ENCODE measurements around the gene BTNL2. TPM values are rescaled to one million over a fixed set of nuclear protein-coding genes. Genes with fewer than 3 reads are reported as not detected.

Gene BTNL2
- total and polyA plus RNA-seq, 2 experiments from 2014 or later: not detected

GRCh38 chr6:32426338-32426737 is 19.4 kb upstream of the BTNL2 start:
- Histone ChIP-seq H3K27me3 (replicated peaks; ENCODE audit: insufficient read depth) (peaks cover 6% of the 10 kb centered on the region; the same call in 1 of the 2 replicates), H2AFZ (no peak overlapping the region), H3K9me3 (ENCODE audit: low read depth) (no peaks in the 10 kb centered on the region), H3K27ac (no peak overlapping the region), H3K4me1 (ENCODE audit: insufficient read depth) (no peaks in the 10 kb centered on the region), H3K9me2 (ENCODE audit: insufficient read depth) (no peaks in the 10 kb centered on the region), H3K79me2 (ENCODE audit: insufficient read depth) (no peaks in the 10 kb centered on the region), H3K36me3 (ENCODE audit: low read depth) (no peaks in the 10 kb centered on the region), H3F3A (ENCODE audit: insufficient read depth) (no peaks in the 10 kb centered on the region), H3K9ac (no peak overlapping the region), H3K4me3 (no peak overlapping the region), H4K20me1 (ENCODE audit: insufficient read depth) (no peaks in the 10 kb centered on the region), H3K4me2 (ENCODE audit: unreplicated experiment) (no peak overlapping the region)
- TF ChIP-seq EZH2 (IDR thresholded peaks at IDR 0.05; ENCODE audit: insufficient read depth, poor library complexity, severe bottlenecking) (no peak), EZH2phosphoT487 (IDR thresholded peaks at IDR 0.05; ENCODE audit: insufficient read depth, low read depth) (no peak)
- 41 to 54% methylated on average over 4 of the region's 4 CpGs for WGBS, 2 experiments (ENCODE audit: low coverage in 1 of 2, low lambda C conversion rate in 2 of 2, missing lambda C conversion rate in 2 of 2)
- in situ Hi-C loops (cut with MboI): no loop called here
- no peak for DNase-seq

GRCh38 chr6:32424589-32425300 is 17.8 kb upstream of the BTNL2 start:
- peak; percentile 27 for DNase-seq
- Histone ChIP-seq H3K9ac (no peak overlapping the region), H3K4me3 (no peak overlapping the region), H3K4me1 (ENCODE audit: insufficient read depth) (no peaks in the 10 kb centered on the region), H3K9me2 (ENCODE audit: insufficient read depth) (no peaks in the 10 kb centered on the region), H3K4me2 (ENCODE audit: unreplicated experiment) (no peak overlapping the region), H3K79me2 (ENCODE audit: insufficient read depth) (no peaks in the 10 kb centered on the region), H3F3A (ENCODE audit: insufficient read depth) (no peaks in the 10 kb centered on the region), H3K36me3 (ENCODE audit: low read depth) (no peaks in the 10 kb centered on the region), H4K20me1 (ENCODE audit: insufficient read depth) (no peaks in the 10 kb centered on the region), H3K27me3 (replicated peaks; ENCODE audit: insufficient read depth) (peaks cover 19% of the 10 kb centered on the region; the same call in 1 of the 2 replicates), H2AFZ (no peak overlapping the region), H3K9me3 (ENCODE audit: low read depth) (no peaks in the 10 kb centered on the region), H3K27ac (no peak overlapping the region)
- in situ Hi-C loops (cut with MboI): loop anchor here (25.0 kb wide), 1 partner anchor 187 kb away; no protein-coding TSS in a partner anchor
- WGBS, 2 experiments (ENCODE audit: low coverage in 1 of 2, low lambda C conversion rate in 2 of 2, missing lambda C conversion rate in 2 of 2): 92 to 97% methylated on average over 3 of the region's 3 CpGs
- TF ChIP-seq EZH2phosphoT487 (IDR thresholded peaks at IDR 0.05; ENCODE audit: insufficient read depth, low read depth) (no peak), EZH2 (IDR thresholded peaks at IDR 0.05; ENCODE audit: insufficient read depth, poor library complexity, severe bottlenecking) (no peak)

GRCh38 chr6:32416036-32416435 is 9.1 kb upstream of the BTNL2 start:
- Histone ChIP-seq H2AFZ (peak overlapping the region; percentile 60; the same call in 1 of the 2 replicates), H4K20me1 (ENCODE audit: insufficient read depth) (no peaks in the 10 kb centered on the region), H3K4me2 (ENCODE audit: unreplicated experiment) (peak overlapping the region; percentile 67), H3K9me2 (ENCODE audit: insufficient read depth) (no peaks in the 10 kb centered on the region), H3K27me3 (replicated peaks; ENCODE audit: insufficient read depth) (peaks cover 51% of the 10 kb centered on the region), H3K79me2 (ENCODE audit: insufficient read depth) (no peaks in the 10 kb centered on the region), H3K27ac (no peak overlapping the region), H3K36me3 (ENCODE audit: low read depth) (no peaks in the 10 kb centered on the region), H3K4me1 (ENCODE audit: insufficient read depth) (no peaks in the 10 kb centered on the region), H3F3A (ENCODE audit: insufficient read depth) (no peaks in the 10 kb centered on the region), H3K9me3 (ENCODE audit: low read depth) (no peaks in the 10 kb centered on the region), H3K4me3 (no peak overlapping the region), H3K9ac (no peak overlapping the region)
- in situ Hi-C loops (cut with MboI): loop anchor here (5.0 to 25.0 kb wide), 2 partner anchors 179 to 376 kb away; no protein-coding TSS in a partner anchor
- no peak for TF ChIP-seq EZH2 (IDR thresholded peaks at IDR 0.05; ENCODE audit: insufficient read depth, poor library complexity, severe bottlenecking)
- TF ChIP-seq EZH2phosphoT487 (IDR thresholded peaks at IDR 0.05; ENCODE audit: insufficient read depth, low read depth): no peak
- DNase-seq: no peak
- 59 to 71% methylated on average over 3 of the region's 3 CpGs for WGBS, 2 experiments (ENCODE audit: low coverage in 1 of 2, low lambda C conversion rate in 2 of 2, missing lambda C conversion rate in 2 of 2)

GRCh38 chr6:32415521-32416019 is 8.6 kb upstream of the BTNL2 start:
- no peak overlapping the region for H3K9ac ChIP-seq
- H3K4me2 ChIP-seq (ENCODE audit: unreplicated experiment): peak overlapping the region; percentile 67
- in situ Hi-C loops (cut with MboI): loop anchor here (5.0 to 25.0 kb wide), 2 partner anchors 178 to 377 kb away; no protein-coding TSS in a partner anchor

More at GRCh38 chr6:32415521-32416019, 8.6 kb upstream of the BTNL2 start:
- 14% methylated on average over 13 of the region's 13 CpGs for WGBS, 2 experiments (ENCODE audit: low coverage in 1 of 2, low lambda C conversion rate in 2 of 2, missing lambda C conversion rate in 2 of 2)
- Histone ChIP-seq H3F3A (ENCODE audit: insufficient read depth) (no peaks in the 10 kb centered on the region), H3K9me2 (ENCODE audit: insufficient read depth) (no peaks in the 10 kb centered on the region), H2AFZ (peak overlapping the region; percentile 60; the same call in 1 of the 2 replicates), H3K4me1 (ENCODE audit: insufficient read depth) (no peaks in the 10 kb centered on the region), H3K9me3 (ENCODE audit: low read depth) (no peaks in the 10 kb centered on the region), H3K4me3 (peak overlapping the region; percentile 49; the same call in 1 of the 2 replicates), H4K20me1 (ENCODE audit: insufficient read depth) (no peaks in the 10 kb centered on the region), H3K79me2 (ENCODE audit: insufficient read depth) (no peaks in the 10 kb centered on the region), H3K27me3 (replicated peaks; ENCODE audit: insufficient read depth) (peaks cover 47% of the 10 kb centered on the region), H3K36me3 (ENCODE audit: low read depth) (no peaks in the 10 kb centered on the region), H3K27ac (no peak overlapping the region)
- TF ChIP-seq EZH2 (IDR thresholded peaks at IDR 0.05; ENCODE audit: insufficient read depth, poor library complexity, severe bottlenecking): no peak
- no peak for TF ChIP-seq EZH2phosphoT487 (IDR thresholded peaks at IDR 0.05; ENCODE audit: insufficient read depth, low read depth)
- DNase-seq: peak; percentile 81

All from GM23248 (cell line).